Neural progenitor cell (in vitro differentiated cells): ENCODE measurements around the gene OSCAR. TPM values are rescaled to one million over a fixed set of nuclear protein-coding genes. Genes with fewer than 3 reads are reported as not detected.

ENCODE experiments used
- DNase-seq: peaks from one replicate; pipeline ENCODE4 v3.0.0-alpha.2; 2016; ENCODE audit warnings: low spot score
- H2AFZ ChIP-seq: fragments of 200-600 bp; sonication (generic); replicated peaks from 2 replicates; pipeline ENCODE4 v1.6.1; 2016; ENCODE audit warnings: antibody characterized with exemption
- H3F3A ChIP-seq: fragments of 200-600 bp; sonication (generic); 2 replicates; pipeline ENCODE4 v1.6.1; 2016; ENCODE audit warnings: antibody characterized with exemption, low read depth
- H3K27ac ChIP-seq: fragments of 200-600 bp; sonication (generic); 2 replicates; pipeline ENCODE4 v1.5.1; 2016; ENCODE audit warnings: mild to moderate bottlenecking
- H3K27me3 ChIP-seq: fragments of 200-600 bp; sonication (generic); 2 replicates; pipeline ENCODE4 v1.6.1; 2016; ENCODE audit warnings: mild to moderate bottlenecking, moderate library complexity
- H3K36me3 ChIP-seq: fragments of 200-600 bp; sonication (generic); 2 replicates; pipeline ENCODE4 v1.5.1; 2016
- H3K4me1 ChIP-seq: fragments of 200-600 bp; sonication (generic); 2 replicates; pipeline ENCODE4 v1.6.1; 2016; ENCODE audit warnings: mixed run types
- H3K4me2 ChIP-seq: fragments of 200-600 bp; sonication (generic); 2 replicates; pipeline ENCODE4 v1.6.1; 2016
- H3K4me3 ChIP-seq: fragments of 200-600 bp; sonication (generic); 2 replicates; pipeline ENCODE4 v1.5.1; 2016
- H3K79me2 ChIP-seq: fragments of 200-600 bp; sonication (generic); 2 replicates; pipeline ENCODE4 v1.6.1; 2016; ENCODE audit warnings: low read depth
- H3K9ac ChIP-seq: fragments of 200-600 bp; sonication (generic); 2 replicates; pipeline ENCODE4 v1.6.1; 2016
- H3K9me3 ChIP-seq: fragments of 200-600 bp; sonication (generic); 2 replicates; pipeline ENCODE4 v1.5.1; 2016; ENCODE audit warnings: low read depth
- H4K20me1 ChIP-seq: fragments of 200-600 bp; sonication (generic); 2 replicates; pipeline ENCODE4 v1.6.1; 2016; ENCODE audit warnings: low read depth
- H3K27ac Mint-ChIP-seq: 3 replicates; pipeline ENCODE4 v1.8.0; 2021; ENCODE audit warnings: mixed read lengths
- H3K27me3 Mint-ChIP-seq: 2 replicates; pipeline ENCODE4 v1.8.0; 2022; ENCODE audit warnings: low read depth, mild to moderate bottlenecking, inconsistent platforms, moderate library complexity, mixed read lengths; ENCODE audit not compliant: insufficient read depth
- H3K36me3 Mint-ChIP-seq: 3 replicates; pipeline ENCODE4 v1.8.0; 2021; ENCODE audit warnings: mixed read lengths
- H3K4me1 Mint-ChIP-seq: 3 replicates; pipeline ENCODE4 v1.8.0; 2021; ENCODE audit warnings: mixed read lengths
- H3K4me3 Mint-ChIP-seq: 3 replicates; pipeline ENCODE4 v1.8.0; 2021; ENCODE audit warnings: mild to moderate bottlenecking, moderate library complexity, mixed read lengths
- H3K9me3 Mint-ChIP-seq: 3 replicates; pipeline ENCODE4 v1.8.0; 2020; ENCODE audit warnings: mixed read lengths
- CTCF ChIP-seq: fragments of 200-600 bp; sonication (generic); IDR thresholded peaks from 2 replicates; pipeline ENCODE4 v1.5.1; 2017; ENCODE audit warnings: antibody characterized with exemption, mild to moderate bottlenecking
- EZH2 ChIP-seq: fragments of 200-600 bp; sonication (generic); IDR thresholded peaks from 2 replicates; pipeline ENCODE4 v1.6.1; 2017; ENCODE audit warnings: antibody characterized with exemption, mild to moderate bottlenecking, moderate library complexity
- EZH2phosphoT487 ChIP-seq: fragments of 200-600 bp; sonication (generic); IDR thresholded peaks from 2 replicates; pipeline ENCODE4 v1.6.1; 2017; ENCODE audit warnings: antibody characterized with exemption
- total RNA-seq: library from RNA; depleted of rRNA; stranded (reverse); fragments of >200 nt; gene quantifications from 2 replicates; pipeline ENCODE4 v1.2.3, GENCODE V29; 2015; ENCODE audit warnings: low replicate concordance

Gene OSCAR
- total RNA-seq, 1 donor from 2014 or later = not detected

GRCh38 chr19:54147676-54148075 is 47.1 kb upstream of the OSCAR start:
- H3K27ac ChIP-seq = no peak overlapping the region
- H2AFZ ChIP-seq = no peak overlapping the region
- Mint-ChIP-seq H3K4me3 (peak overlapping the region; percentile 74), H3K36me3 (peaks cover 53% of the 10 kb centered on the region), H3K4me1 (peaks cover 2% of the 10 kb centered on the region), H3K27me3 (peaks cover 9% of the 10 kb centered on the region), H3K27ac (no peak overlapping the region), H3K9me3 (no peaks in the 10 kb centered on the region)
- H3F3A ChIP-seq = no peaks in the 10 kb centered on the region
- TF ChIP-seq EZH2phosphoT487 = no peak
- H3K79me2 ChIP-seq = peaks cover 5% of the 10 kb centered on the region
- H3K27me3 ChIP-seq = no peaks in the 10 kb centered on the region
- no peaks in the 10 kb centered on the region for H3K9me3 ChIP-seq
- H3K4me1 ChIP-seq = no peaks in the 10 kb centered on the region
- H3K4me3 ChIP-seq = no peak overlapping the region
- H3K4me2 ChIP-seq = no peak overlapping the region
- peaks cover 34% of the 10 kb centered on the region for H4K20me1 ChIP-seq
- no peak overlapping the region for H3K9ac ChIP-seq
- DNase-seq = no peak
- no peaks in the 10 kb centered on the region for H3K36me3 ChIP-seq

- no peaks in the 10 kb centered on the region for H3K4me1 ChIP-seq
- H3K27me3 ChIP-seq = no peaks in the 10 kb centered on the region
- H3K9ac ChIP-seq = no peak overlapping the region
- no peaks in the 10 kb centered on the region for H3K9me3 ChIP-seq
- peaks cover 51% of the 10 kb centered on the region for H4K20me1 ChIP-seq
- DNase-seq = no peak
- no peak overlapping the region for H3K4me2 ChIP-seq
- Mint-ChIP-seq H3K27me3 (peaks cover 7% of the 10 kb centered on the region), H3K4me1 (peaks cover 4% of the 10 kb centered on the region), H3K4me3 (no peak overlapping the region), H3K9me3 (no peaks in the 10 kb centered on the region), H3K36me3 (peaks cover 53% of the 10 kb centered on the region), H3K27ac (no peak overlapping the region)
- H3F3A ChIP-seq = no peaks in the 10 kb centered on the region
- H3K4me3 ChIP-seq = no peak overlapping the region
- no peak overlapping the region for H2AFZ ChIP-seq
- no peak for TF ChIP-seq EZH2phosphoT487
- TF ChIP-seq CTCF = no peak
- no peak for TF ChIP-seq EZH2
- H3K36me3 ChIP-seq = no peaks in the 10 kb centered on the region
- peaks cover 25% of the 10 kb centered on the region for H3K79me2 ChIP-seq
- H3K27ac ChIP-seq = no peak overlapping the region
Observed at GRCh38 chr19:54145541-54146158, 45.0 kb upstream of the OSCAR start.

GRCh38 chr19:54142166-54142780 is 41.7 kb upstream of the OSCAR start:
- Histone ChIP-seq H3K79me2 (peaks cover 55% of the 10 kb centered on the region), H3F3A (no peaks in the 10 kb centered on the region), H3K4me2 (no peak overlapping the region), H3K36me3 (no peaks in the 10 kb centered on the region), H4K20me1 (peaks cover 67% of the 10 kb centered on the region), H3K4me3 (no peak overlapping the region), H3K4me1 (peaks cover 8% of the 10 kb centered on the region), H2AFZ (no peak overlapping the region), H3K9ac (no peak overlapping the region), H3K27me3 (no peaks in the 10 kb centered on the region), H3K9me3 (no peaks in the 10 kb centered on the region), H3K27ac (no peak overlapping the region)
- Mint-ChIP-seq H3K9me3 (no peaks in the 10 kb centered on the region), H3K4me3 (no peak overlapping the region), H3K27me3 (peaks cover 10% of the 10 kb centered on the region), H3K36me3 (peaks cover 43% of the 10 kb centered on the region), H3K27ac (no peak overlapping the region), H3K4me1 (peaks cover 20% of the 10 kb centered on the region)
- no peak for TF ChIP-seq EZH2
- TF ChIP-seq EZH2phosphoT487 = no peak
- TF ChIP-seq CTCF = no peak
- no peak for DNase-seq

- Histone ChIP-seq H3K4me2 (no peak overlapping the region), H3K9me3 (no peaks in the 10 kb centered on the region), H3K27me3 (no peaks in the 10 kb centered on the region), H3K9ac (no peak overlapping the region), H2AFZ (no peak overlapping the region), H3K36me3 (no peaks in the 10 kb centered on the region), H3K4me3 (no peak overlapping the region), H3K79me2 (peaks cover 55% of the 10 kb centered on the region), H3F3A (peaks cover 5% of the 10 kb centered on the region), H3K27ac (no peak overlapping the region), H4K20me1 (peaks cover 63% of the 10 kb centered on the region), H3K4me1 (peaks cover 8% of the 10 kb centered on the region)
- TF ChIP-seq CTCF (no peak), EZH2phosphoT487 (no peak), EZH2 (no peak)
- no peak for DNase-seq
- Mint-ChIP-seq H3K27ac (no peak overlapping the region), H3K4me1 (peaks cover 23% of the 10 kb centered on the region), H3K4me3 (no peak overlapping the region), H3K9me3 (no peaks in the 10 kb centered on the region), H3K36me3 (peaks cover 35% of the 10 kb centered on the region), H3K27me3 (peaks cover 13% of the 10 kb centered on the region)
Observed at GRCh38 chr19:54141356-54141755, 40.8 kb upstream of the OSCAR start.
